A673 (cell line): ENCODE measurements around the gene LDHD. TPM values are rescaled to one million over a fixed set of nuclear protein-coding genes. Genes with fewer than 3 reads are reported as not detected.
A peak's percentile ranks its signal among the peaks of the same experiment; 100 is the strongest.

Experiments used
- BruUV-seq: library from RNA; stranded (reverse); fragments of 400-500 nt; replicated peaks from 2 replicates; lab custom pipeline; 2021; lab: Mats Ljungman, UMichigan
- CTCF ChIA-PET: fragments of 300-600 bp; sonication (Branson Sonifier 250); formaldehyde crosslinking; loops from one replicate; lab custom pipeline; 2022; ENCODE audit warnings: antibody characterized with exemption; lab: Charles Lee
- POLR2A ChIA-PET: fragments of 300-600 bp; sonication (Branson Sonifier 250); formaldehyde crosslinking; loops from one replicate; lab custom pipeline; 2022; ENCODE audit warnings: antibody characterized with exemption; ENCODE audit not compliant: low non-redundant PET; lab: Charles Lee
- DNase-seq: peaks from one replicate; pipeline ENCODE4 v3.0.0-alpha.2; 2015; ENCODE audit warnings: low spot score
- H3K27ac ChIP-seq: fragments of 200-600 bp; sonication (generic); 2 replicates; pipeline ENCODE4 v1.5.1; 2016; ENCODE audit warnings: mixed run types, low read depth, mild to moderate bottlenecking, mixed read lengths, antibody characterized with exemption, low read length; ENCODE audit not compliant: poor library complexity, severe bottlenecking
- H3K27me3 ChIP-seq: fragments of 200-600 bp; sonication (generic); replicated peaks from 2 replicates; pipeline ENCODE4 v1.6.1; 2017; ENCODE audit warnings: mixed run types, low read depth, mild to moderate bottlenecking, mixed read lengths, antibody characterized with exemption, low read length; ENCODE audit not compliant: insufficient read depth, poor library complexity
- H3K36me3 ChIP-seq: fragments of 200-600 bp; sonication (generic); 2 replicates; pipeline ENCODE4 v1.6.1; 2016; ENCODE audit warnings: mixed run types, mild to moderate bottlenecking, mixed read lengths, antibody characterized with exemption, low read length; ENCODE audit not compliant: insufficient read depth, poor library complexity, severe bottlenecking
- H3K4me1 ChIP-seq: fragments of 200-600 bp; sonication (generic); 2 replicates; pipeline ENCODE4 v1.6.1; 2017; ENCODE audit warnings: mixed run types, mild to moderate bottlenecking, mixed read lengths, antibody characterized with exemption, low read length; ENCODE audit not compliant: insufficient read depth, poor library complexity, severe bottlenecking
- H3K4me3 ChIP-seq: fragments of 200-600 bp; sonication (generic); 2 replicates; pipeline ENCODE4 v1.5.1; 2016; ENCODE audit warnings: low read depth, mixed run types, mild to moderate bottlenecking, mixed read lengths, low read length; ENCODE audit not compliant: poor library complexity, severe bottlenecking
- H3K9me3 ChIP-seq: fragments of 200-600 bp; sonication (generic); 2 replicates; pipeline ENCODE4 v1.6.1; 2016; ENCODE audit warnings: mixed run types, low read depth, mild to moderate bottlenecking, mixed read lengths, antibody characterized with exemption, low read length; ENCODE audit not compliant: poor library complexity, severe bottlenecking
- CTCF ChIP-seq: fragments of 300-800, 200-600 bp; sonication (generic); conservative IDR thresholded peaks from 2 replicates; pipeline ENCODE4 v1.5.1; 2017; ENCODE audit warnings: low read depth, mild to moderate bottlenecking, antibody characterized with exemption, low read length, moderate library complexity, mixed read lengths
- EZH2 ChIP-seq: fragments of 200-600 bp; sonication (generic); IDR thresholded peaks from 2 replicates; pipeline ENCODE4 v1.6.1; 2017; ENCODE audit warnings: borderline replicate concordance, low read depth, mild to moderate bottlenecking, mixed read lengths, antibody characterized with exemption, low read length; ENCODE audit not compliant: poor library complexity, severe bottlenecking
- intact Hi-C: fragments of 100-400 bp; cut with micrococcal nuclease; formaldehyde crosslinking; loops from one replicate; pipeline ENCODE4 v1.10.0; 2022; ENCODE audit not compliant: unreplicated experiment
- total RNA-seq: library from RNA; stranded (reverse); gene quantifications from 2 replicates; pipeline ENCODE4 v1.2.3, GENCODE V29; 2021

Gene LDHD
- total RNA-seq, 1 experiment from 2014 or later: not detected

- BruUV-seq: no TSS peak
- CTCF ChIA-PET: interaction anchor here (1.8 kb wide), 1 partner anchor 10 kb away, joined by 5 read pairs; no protein-coding TSS in a partner anchor
- TF ChIP-seq CTCF (no peak), EZH2 (no peak)
- H3K4me3 ChIP-seq: no peak overlapping the region
- intact Hi-C loops: no loop called here
- H3K27me3 ChIP-seq: no peaks in the 10 kb centered on the region
- H3K9me3 ChIP-seq: no peaks in the 10 kb centered on the region
- no peaks in the 10 kb centered on the region for H3K36me3 ChIP-seq
- peaks cover 30% of the 10 kb centered on the region for H3K4me1 ChIP-seq
- DNase-seq: no peak
- POLR2A ChIA-PET: no interaction called here
- H3K27ac ChIP-seq: peak overlapping the region; percentile 77
Measured at GRCh38 chr16:75099075-75099667, 17.4 kb downstream of the LDHD start.

GRCh38 chr16:75097941-75098901 lies 18.4 kb downstream of the LDHD start:
- intact Hi-C loops: no loop called here
- Histone ChIP-seq H3K36me3 (no peaks in the 10 kb centered on the region), H3K27ac (peak overlapping the region; percentile 77), H3K9me3 (no peaks in the 10 kb centered on the region), H3K4me3 (no peak overlapping the region), H3K27me3 (no peaks in the 10 kb centered on the region), H3K4me1 (peaks cover 30% of the 10 kb centered on the region)
- CTCF ChIA-PET: interaction anchor here (0.6 to 1.8 kb wide), 2 partner anchors 11 to 94 kb away, joined by 4 to 5 read pairs; no protein-coding TSS in a partner anchor
- TF ChIP-seq EZH2 (no peak), CTCF (no peak)
- no TSS peak for BruUV-seq
- no peak for DNase-seq
- POLR2A ChIA-PET: no interaction called here

GRCh38 chr16:75097191-75097761 lies 19.3 kb downstream of the LDHD start:
- DNase-seq: no peak
- H3K27me3 ChIP-seq: no peaks in the 10 kb centered on the region
- H3K36me3 ChIP-seq: no peaks in the 10 kb centered on the region
- H3K27ac ChIP-seq: no peak overlapping the region
- ChIA-PET POLR2A (no interaction called here), CTCF (no interaction called here)
- BruUV-seq: no TSS peak
- intact Hi-C loops: no loop called here
- no peak for TF ChIP-seq CTCF
- no peak for TF ChIP-seq EZH2
- H3K4me1 ChIP-seq: peaks cover 26% of the 10 kb centered on the region
- H3K9me3 ChIP-seq: no peaks in the 10 kb centered on the region
- H3K4me3 ChIP-seq: no peak overlapping the region
